Nephron progenitor cell (in vitro differentiated cells): ENCODE results near the gene PRSS1.
"Not testable (repeated sequence)": the region's sequence is repeated elsewhere in the genome, so short reads cannot be mapped to it uniquely, and the experiment has no call there.

Source experiments
- DNase-seq: peaks from one replicate; pipeline ENCODE4 v3.0.0; 2021
- H3K27ac Mint-ChIP-seq: 2 replicates; pipeline ENCODE4 v1.8.0; 2021; ENCODE audit warnings: mild to moderate bottlenecking, moderate library complexity, mixed read lengths
- H3K27me3 Mint-ChIP-seq: 2 replicates; pipeline ENCODE4 v1.8.0; 2021; ENCODE audit warnings: mild to moderate bottlenecking, low read depth, mixed read lengths; ENCODE audit not compliant: poor library complexity
- H3K36me3 Mint-ChIP-seq: 2 replicates; pipeline ENCODE4 v1.8.0; 2021; ENCODE audit warnings: low read depth, mixed read lengths
- H3K4me1 Mint-ChIP-seq: 2 replicates; pipeline ENCODE4 v1.8.0; 2021; ENCODE audit warnings: mixed read lengths
- H3K4me3 Mint-ChIP-seq: 2 replicates; pipeline ENCODE4 v1.8.0; 2021; ENCODE audit warnings: mild to moderate bottlenecking, moderate library complexity, mixed read lengths
- H3K9me3 Mint-ChIP-seq: 2 replicates; pipeline ENCODE4 v1.8.0; 2021; ENCODE audit warnings: mild to moderate bottlenecking, moderate library complexity, mixed read lengths
- CTCF ChIP-seq: fragments of 200-600 bp; sonication (generic); IDR thresholded peaks from 2 replicates; pipeline ENCODE4 v1.5.0; 2021; ENCODE audit warnings: antibody characterized with exemption

Gene PRSS1

GRCh38 chr7:142745091-142745635, 4.1 kb upstream of the PRSS1 start:
- no peaks in the 10 kb centered on the region for H3K4me1 Mint-ChIP-seq
- H3K36me3 Mint-ChIP-seq, result no peaks in the 10 kb centered on the region
- DNase-seq, result no peak
- no peak overlapping the region for H3K4me3 Mint-ChIP-seq
- TF ChIP-seq CTCF, result no peak
- H3K27ac Mint-ChIP-seq, result no peak overlapping the region
- peaks cover 29% of the 10 kb centered on the region for H3K27me3 Mint-ChIP-seq
- no peaks in the 10 kb centered on the region for H3K9me3 Mint-ChIP-seq

GRCh38 chr7:142745745-142746144, 3.5 kb upstream of the PRSS1 start:
- no peak overlapping the region for H3K4me3 Mint-ChIP-seq
- TF ChIP-seq CTCF, result no peak
- H3K36me3 Mint-ChIP-seq, result no peaks in the 10 kb centered on the region
- no peaks in the 10 kb centered on the region for H3K9me3 Mint-ChIP-seq
- H3K4me1 Mint-ChIP-seq, result no peaks in the 10 kb centered on the region
- no peak for DNase-seq
- H3K27me3 Mint-ChIP-seq, result peaks cover 25% of the 10 kb centered on the region
- no peak overlapping the region for H3K27ac Mint-ChIP-seq

- Mint-ChIP-seq H3K27me3 (peaks cover 24% of the 10 kb centered on the region), H3K9me3 (no peaks in the 10 kb centered on the region), H3K4me3 (no peak overlapping the region), H3K36me3 (no peaks in the 10 kb centered on the region), H3K4me1 (no peaks in the 10 kb centered on the region), H3K27ac (no peak overlapping the region)
- TF ChIP-seq CTCF, result no peak
- no peak for DNase-seq
Measured at GRCh38 chr7:142746264-142746663, 3.0 kb upstream of the PRSS1 start.

- H3K36me3 Mint-ChIP-seq, H3K27ac Mint-ChIP-seq, H3K9me3 Mint-ChIP-seq, H3K4me1 Mint-ChIP-seq, H3K4me3 Mint-ChIP-seq, DNase-seq: not testable (repeated sequence)
- H3K27me3 Mint-ChIP-seq, result peaks cover 23% of the 10 kb centered on the region
Measured at GRCh38 chr7:142748410-142748809, 862 bp upstream of the PRSS1 start.

- DNase-seq, result no peak
- Mint-ChIP-seq H3K27me3 (peaks cover 25% of the 10 kb centered on the region), H3K27ac (peak overlapping the region; percentile 31), H3K9me3 (no peaks in the 10 kb centered on the region), H3K36me3 (no peaks in the 10 kb centered on the region), H3K4me1 (no peaks in the 10 kb centered on the region), H3K4me3 (no peak overlapping the region)
- no peak for TF ChIP-seq CTCF
Measured at GRCh38 chr7:142750321-142750938, 1.2 kb downstream of the PRSS1 start.

- H3K4me1 Mint-ChIP-seq, H3K9me3 Mint-ChIP-seq, DNase-seq, H3K4me3 Mint-ChIP-seq, H3K27ac Mint-ChIP-seq, H3K36me3 Mint-ChIP-seq: not testable (repeated sequence)
- peaks cover 20% of the 10 kb centered on the region for H3K27me3 Mint-ChIP-seq
Measured at GRCh38 chr7:142751526-142752175, 2.4 kb downstream of the PRSS1 start.
